ENCODE data around the gene TMEM258. TPM values are rescaled to one million over a fixed set of nuclear protein-coding genes. Genes with fewer than 3 reads are reported as not detected.

Gene TMEM258
- total and polyA plus RNA-seq, 2 donors (not counting 1 experiment from before 2014, with no cell fraction given): 65.8 to 130 TPM

- 60% methylated on average over 14 of the region's 19 CpGs for WGBS (ENCODE audit: insufficient coverage)
- no peak overlapping the region for H3K27ac ChIP-seq (ENCODE audit: low read length in 2 of 2)
- no peak overlapping the region for H3K4me3 ChIP-seq (ENCODE audit: control extremely low read depth in 1 of 5, extremely low read depth in 1 of 5, insufficient read depth in 1 of 5, low read depth in 2 of 5, low read length in 4 of 5)
- no peak overlapping the region for H3K4me2 ChIP-seq (replicated peaks; ENCODE audit: low read depth, low read length, poor library complexity, severe bottlenecking)
- ATAC-seq (ENCODE audit: low read depth) (peak; percentile 48), DNase-seq (peak; percentile 60)
- H3K36me3 ChIP-seq (replicated peaks in 1 of 2; ENCODE audit: control extremely low read depth in 1 of 2, control insufficient read depth in 1 of 2, extremely low read depth in 1 of 2, insufficient read depth in 2 of 2, low read length in 1 of 2): no peaks in the 10 kb centered on the region
- peaks cover 0 to 2% (median 0%) of the 10 kb centered on the region in 3 donors for H3K9me3 ChIP-seq (ENCODE audit: control extremely low read depth in 1 of 3, control insufficient read depth in 2 of 3, insufficient read depth in 1 of 3, low read length in 2 of 3)
- H3K9me3 Mint-ChIP-seq (ENCODE audit: insufficient read depth): no peaks in the 10 kb centered on the region
- no peak overlapping the region for H3K9ac ChIP-seq (ENCODE audit: low read length)
- intact Hi-C loops (cut with micrococcal nuclease): loop anchor here (5.0 kb wide), 1 partner anchor 565 kb away; no protein-coding TSS in a partner anchor
- H4K20me1 ChIP-seq (ENCODE audit: control insufficient read depth, insufficient read depth, low read length, poor library complexity, severe bottlenecking): no peaks in the 10 kb centered on the region
- ChIA-PET CTCF (interaction anchor here (0.7 to 6.6 kb wide), 10 partner anchors 12 to 564 kb away, joined by 3 to 69 read pairs (median 4); no protein-coding TSS in a partner anchor), POLR2A (no interaction called here)
- no peaks in the 10 kb centered on the region for H3K79me2 ChIP-seq (ENCODE audit: control insufficient read depth, insufficient read depth, low read length)
- peaks cover 21% of the 10 kb centered on the region for H3K27me3 Mint-ChIP-seq
- H3K4me1 ChIP-seq (ENCODE audit: control insufficient read depth in 2 of 2, insufficient read depth in 2 of 2, low read length in 2 of 2): peaks cover 4 to 5% of the 10 kb centered on the region in 2 donors
- TF ChIP-seq EZH2 (IDR thresholded peaks at IDR 0.05; ENCODE audit: borderline replicate concordance, insufficient read depth, low read depth, low read length, poor library complexity, severe bottlenecking): no peak
- TF ChIP-seq CTCF (IDR thresholded peaks at IDR 0.05): peak; percentile 76
- peaks cover 2% of the 10 kb centered on the region for H3K4me1 Mint-ChIP-seq
- no peak overlapping the region for H3K27ac Mint-ChIP-seq
- H3K27me3 ChIP-seq (replicated peaks in 1 of 4; ENCODE audit: control extremely low read depth in 1 of 4, control insufficient read depth in 3 of 4, insufficient read depth in 4 of 4, low read length in 3 of 4): peaks cover 0 to 35% (median 13%) of the 10 kb centered on the region in 4 experiments
- H3K4me3 Mint-ChIP-seq: no peak overlapping the region
- peak overlapping the region; percentile 28 for H2AFZ ChIP-seq (ENCODE audit: insufficient read depth, low read depth, low read length, poor library complexity, severe bottlenecking)
Measured at GRCh38 chr11:61747192-61747966, 45.0 kb downstream of the TMEM258 start.
